Measurements from ENCODE around the gene BATF.

BATF gene

DNA sequence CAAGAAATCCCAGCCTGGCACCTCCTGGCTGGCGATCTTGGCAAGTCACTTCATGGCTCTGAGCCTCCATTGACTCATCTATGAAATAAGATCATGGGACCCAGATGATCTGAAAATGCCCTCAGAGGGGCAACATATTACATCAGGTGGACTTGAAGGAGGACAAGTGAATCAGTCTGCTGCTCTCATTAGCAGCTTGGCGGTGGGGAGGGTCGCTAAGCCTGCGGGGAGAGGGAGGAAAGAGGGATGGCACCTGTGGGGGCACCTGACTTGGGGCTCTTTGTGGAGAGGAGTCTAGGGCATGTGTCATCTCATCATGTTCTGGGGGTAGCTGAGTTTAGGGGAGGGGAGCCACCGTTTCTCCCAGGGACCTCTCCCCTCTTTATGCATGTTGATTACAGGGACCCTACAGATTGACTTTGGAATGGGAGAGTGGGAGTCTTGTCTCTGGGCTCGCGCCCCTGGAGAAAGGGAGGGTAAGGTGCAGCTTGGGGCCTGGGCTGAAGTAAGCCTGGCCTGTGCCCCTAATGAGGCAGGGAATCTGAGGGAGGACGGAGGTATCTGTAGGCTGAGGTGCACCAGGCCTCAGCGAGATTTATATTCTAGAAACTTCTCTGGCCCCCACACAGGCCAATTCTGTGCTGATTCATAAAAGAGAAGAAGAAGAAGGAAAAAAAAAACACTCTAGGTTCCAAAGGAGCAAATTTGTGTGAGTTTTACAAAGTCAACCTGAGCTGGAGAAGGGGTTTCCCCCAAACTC, 29.3 kb upstream of the BATF start:
- CTCF ChIA-PET = interaction anchor here (7.2 kb wide), 1 partner anchor 186 kb away, joined by 48 read pairs; no protein-coding TSS in a partner anchor
- POLR2A ChIA-PET = no interaction called here
- TF ChIP-seq FOXA1 (IDR thresholded peaks at IDR 0.05) (no peak), NFRKB (IDR thresholded peaks at IDR 0.05) (no peak), ELF4 (IDR thresholded peaks at IDR 0.05) (no peak), SUZ12 (IDR thresholded peaks at IDR 0.05) (no peak), ARNT (IDR thresholded peaks at IDR 0.05) (no peak), SP1 (IDR thresholded peaks at IDR 0.05) (no peak), FOXK2 (IDR thresholded peaks at IDR 0.05) (no peak), HDGF (IDR thresholded peaks at IDR 0.05; ENCODE audit: borderline replicate concordance) (no peak), FOXM1 (IDR thresholded peaks at IDR 0.05; ENCODE audit: borderline replicate concordance) (no peak)
- TF ChIP-seq, protein P1, sequence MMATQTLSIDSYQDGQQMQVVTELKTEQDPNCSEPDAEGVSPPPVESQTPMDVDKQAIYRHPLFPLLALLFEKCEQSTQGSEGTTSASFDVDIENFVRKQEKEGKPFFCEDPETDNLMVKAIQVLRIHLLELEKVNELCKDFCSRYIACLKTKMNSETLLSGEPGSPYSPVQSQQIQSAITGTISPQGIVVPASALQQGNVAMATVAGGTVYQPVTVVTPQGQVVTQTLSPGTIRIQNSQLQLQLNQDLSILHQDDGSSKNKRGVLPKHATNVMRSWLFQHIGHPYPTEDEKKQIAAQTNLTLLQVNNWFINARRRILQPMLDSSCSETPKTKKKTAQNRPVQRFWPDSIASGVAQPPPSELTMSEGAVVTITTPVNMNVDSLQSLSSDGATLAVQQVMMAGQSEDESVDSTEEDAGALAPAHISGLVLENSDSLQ (IDR thresholded peaks at IDR 0.05) = no peak
- DNase-seq (ENCODE audit: extremely low spot score) = no peak

DNA sequence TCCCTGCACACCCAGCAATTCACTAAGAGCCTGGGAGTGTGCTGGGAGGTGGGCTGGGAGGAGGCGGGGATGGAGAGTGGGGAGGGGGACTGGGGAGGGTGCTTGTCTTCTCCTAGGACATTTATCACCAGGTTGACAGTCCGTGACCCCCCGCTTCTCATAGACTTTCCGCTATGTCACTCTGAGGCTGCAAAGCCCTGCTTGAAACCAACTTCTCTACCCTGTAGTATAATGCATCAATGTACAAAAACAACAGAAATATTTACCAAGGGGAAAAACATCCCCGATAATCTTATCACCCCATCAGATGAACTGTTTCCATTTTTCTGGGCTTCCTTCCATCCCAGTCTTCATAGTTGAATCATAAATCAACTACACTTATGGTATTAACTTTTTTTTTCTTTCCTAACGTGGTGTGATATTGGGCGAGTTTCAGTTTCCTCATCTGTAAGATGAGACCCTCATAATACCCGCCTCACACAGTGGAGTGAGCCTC, 28.6 kb upstream of the BATF start:
- ChIA-PET CTCF (interaction anchor here (7.2 kb wide), 1 partner anchor 186 kb away, joined by 48 read pairs; no protein-coding TSS in a partner anchor), POLR2A (no interaction called here)
- no peak for DNase-seq (ENCODE audit: extremely low spot score)

DNA sequence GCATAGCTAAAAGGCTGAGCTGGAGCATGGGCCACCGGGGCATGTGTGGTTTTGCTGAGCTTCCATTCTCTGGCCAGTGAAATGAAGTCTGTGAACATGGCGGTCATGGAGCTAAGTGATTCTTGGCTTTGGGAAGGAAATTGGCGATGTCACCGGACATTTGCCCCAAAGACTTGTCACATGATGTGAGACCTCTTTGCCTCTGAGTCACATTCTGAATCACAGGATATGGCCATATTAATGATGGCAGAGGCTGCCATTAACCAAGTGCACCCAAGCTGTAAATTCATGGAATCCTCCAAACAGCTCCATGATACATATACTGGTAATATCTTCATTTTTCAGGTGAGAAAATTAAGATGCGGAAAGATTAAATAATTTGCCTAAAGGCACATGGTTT, 27.4 kb upstream of the BATF start:
- POLR2A ChIA-PET = no interaction called here
- CTCF ChIA-PET = interaction anchor here (1.0 to 1.6 kb wide), 2 partner anchors 24 to 66 kb away, joined by 3 to 4 read pairs; no protein-coding TSS in a partner anchor
- no peak for DNase-seq (ENCODE audit: extremely low spot score)
- TF ChIP-seq LEF1 (IDR thresholded peaks at IDR 0.05; ENCODE audit: borderline replicate concordance) (no peak), NFRKB (IDR thresholded peaks at IDR 0.05) (no peak), FOXA1 (IDR thresholded peaks at IDR 0.05) (no peak), L3MBTL2 (conservative IDR thresholded peaks at IDR 0.05) (no peak), FOXM1 (IDR thresholded peaks at IDR 0.05; ENCODE audit: borderline replicate concordance) (no peak), SUZ12 (IDR thresholded peaks at IDR 0.05) (no peak), ELF4 (IDR thresholded peaks at IDR 0.05) (no peak), FOXK2 (IDR thresholded peaks at IDR 0.05) (no peak), HDGF (IDR thresholded peaks at IDR 0.05; ENCODE audit: borderline replicate concordance) (no peak), CTBP1 (IDR thresholded peaks at IDR 0.05; ENCODE audit: borderline replicate concordance) (no peak), SP1 (IDR thresholded peaks at IDR 0.05) (no peak), ARNT (IDR thresholded peaks at IDR 0.05) (no peak), BHLHE40 (IDR thresholded peaks at IDR 0.05; ENCODE audit: borderline replicate concordance) (no peak), ZNF384 (IDR thresholded peaks at IDR 0.05) (no peak), TARDBP (IDR thresholded peaks at IDR 0.05) (no peak)
- TF ChIP-seq, protein P1 (IDR thresholded peaks at IDR 0.05) = no peak

More for the DNA sequence above, 28.6 kb upstream of the BATF start:
- TF ChIP-seq HDGF (IDR thresholded peaks at IDR 0.05; ENCODE audit: borderline replicate concordance) = no peak
- TF ChIP-seq LEF1 (IDR thresholded peaks at IDR 0.05; ENCODE audit: borderline replicate concordance) = no peak

DNA sequence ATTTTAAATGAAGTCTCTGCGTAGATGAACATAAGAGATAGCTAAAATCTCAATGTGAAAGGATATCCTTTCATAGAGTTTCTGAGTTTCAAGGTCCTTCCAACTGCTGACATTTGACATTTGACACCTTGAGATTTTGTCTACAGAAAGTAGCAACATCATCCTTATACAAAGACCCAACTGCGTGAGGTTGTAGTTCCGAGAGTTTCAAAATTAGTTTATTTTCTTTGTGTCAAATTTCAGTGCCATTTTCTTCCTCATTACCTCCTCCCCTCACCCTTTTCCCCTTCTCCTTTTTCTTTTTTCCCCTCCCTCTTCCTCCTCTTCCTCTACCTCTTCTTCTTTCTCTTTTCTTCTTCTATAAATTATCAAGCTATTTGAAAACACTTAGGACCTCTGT, 26.9 kb upstream of the BATF start:
- CTCF ChIA-PET = interaction anchor here (1.0 to 1.6 kb wide), 2 partner anchors 24 to 66 kb away, joined by 3 to 4 read pairs; no protein-coding TSS in a partner anchor
- POLR2A ChIA-PET = no interaction called here
- TF ChIP-seq ELF4 (IDR thresholded peaks at IDR 0.05) = no peak
- no peak for TF ChIP-seq CTBP1 (IDR thresholded peaks at IDR 0.05; ENCODE audit: borderline replicate concordance)
- no peak for TF ChIP-seq TARDBP (IDR thresholded peaks at IDR 0.05)
- TF ChIP-seq ARNT (IDR thresholded peaks at IDR 0.05) = no peak
- TF ChIP-seq NFRKB (IDR thresholded peaks at IDR 0.05) = no peak
- TF ChIP-seq, protein P1 (IDR thresholded peaks at IDR 0.05) = no peak
- no peak for TF ChIP-seq FOXM1 (IDR thresholded peaks at IDR 0.05; ENCODE audit: borderline replicate concordance)
- DNase-seq (ENCODE audit: extremely low spot score) = no peak

DNA sequence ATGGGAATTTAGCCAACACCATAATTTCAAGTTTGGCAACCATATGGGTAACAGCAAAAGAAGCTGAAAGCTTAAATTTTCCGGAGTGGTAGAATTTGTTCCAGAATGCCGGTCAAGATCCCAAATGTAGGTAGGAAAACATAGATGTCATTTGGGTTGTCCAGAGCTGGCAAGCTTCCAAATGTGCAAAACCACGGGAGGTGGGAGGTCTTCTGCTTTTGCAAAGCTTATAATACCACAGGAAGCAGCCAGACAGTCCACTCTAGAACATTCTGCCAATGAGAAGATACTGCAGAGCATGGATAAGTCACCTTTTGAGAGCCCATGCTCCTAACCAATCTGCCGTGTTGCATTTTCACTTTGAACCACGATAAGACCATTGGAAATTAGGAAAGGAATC, 26.4 kb upstream of the BATF start:
- CTCF ChIA-PET = interaction anchor here (1.0 to 2.2 kb wide), 2 partner anchors 65 to 188 kb away, joined by 4 to 6 read pairs; no protein-coding TSS in a partner anchor
- POLR2A ChIA-PET = no interaction called here
- DNase-seq (ENCODE audit: extremely low spot score) = no peak
- TF ChIP-seq SP1 (IDR thresholded peaks at IDR 0.05) (no peak), TARDBP (IDR thresholded peaks at IDR 0.05) (no peak), FOXM1 (IDR thresholded peaks at IDR 0.05; ENCODE audit: borderline replicate concordance) (no peak), ARNT (IDR thresholded peaks at IDR 0.05) (no peak), ELF4 (IDR thresholded peaks at IDR 0.05) (no peak), ZNF384 (IDR thresholded peaks at IDR 0.05) (no peak), L3MBTL2 (conservative IDR thresholded peaks at IDR 0.05) (no peak), NFRKB (IDR thresholded peaks at IDR 0.05) (no peak), CTBP1 (IDR thresholded peaks at IDR 0.05; ENCODE audit: borderline replicate concordance) (no peak), HDGF (IDR thresholded peaks at IDR 0.05; ENCODE audit: borderline replicate concordance) (no peak), SUZ12 (IDR thresholded peaks at IDR 0.05) (no peak), FOXK2 (IDR thresholded peaks at IDR 0.05) (no peak), LEF1 (IDR thresholded peaks at IDR 0.05; ENCODE audit: borderline replicate concordance) (no peak), BHLHE40 (IDR thresholded peaks at IDR 0.05; ENCODE audit: borderline replicate concordance) (no peak)
- TF ChIP-seq, protein P1 (IDR thresholded peaks at IDR 0.05) = no peak

Measured in HEK293T (cell line).